ENCODE results near the gene GBE1.

GBE1 gene

DNA sequence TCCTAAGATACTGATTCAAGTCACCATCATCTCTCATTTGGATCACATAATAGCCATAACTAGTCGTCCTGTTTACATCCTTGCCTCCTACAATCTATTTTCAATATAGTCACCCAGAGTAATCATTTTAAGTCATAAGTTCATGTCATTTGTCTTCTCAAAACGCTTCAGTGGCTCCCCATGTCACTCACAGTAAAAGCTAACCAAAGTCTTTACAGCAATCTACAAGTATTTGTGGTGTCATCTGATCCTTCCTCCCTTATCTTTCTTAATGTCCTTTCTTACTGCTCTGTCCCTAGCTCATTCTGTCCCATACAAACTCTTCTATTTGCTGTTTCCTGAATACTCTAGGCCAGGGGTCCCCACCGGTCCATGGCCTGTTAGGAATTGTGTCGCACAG lies 28.8 kb downstream of the GBE1 start:
- Histone ChIP-seq H3K9me3 (ENCODE audit: insufficient read depth, low read depth, low read length) (no peaks in the 10 kb centered on the region), H3K36me3 (ENCODE audit: insufficient read depth, low read length) (no peaks in the 10 kb centered on the region; the same call in 1 of the 2 replicates), H3K27me3 (ENCODE audit: insufficient read depth, low read length, poor library complexity, severe bottlenecking) (no peaks in the 10 kb centered on the region), H3K9ac (ENCODE audit: low read depth, low read length, poor library complexity, severe bottlenecking) (no peak overlapping the region), H3F3A (ENCODE audit: low read depth) (no peaks in the 10 kb centered on the region), H3K9me2 (replicated peaks; ENCODE audit: low read depth, low read length) (no peaks in the 10 kb centered on the region), H3K4me3 (ENCODE audit: low read length, poor library complexity, severe bottlenecking) (no peak overlapping the region), H3K79me2 (ENCODE audit: insufficient read depth, low read length) (peaks cover 92% of the 10 kb centered on the region), H2AFZ (ENCODE audit: low read length) (no peak overlapping the region), H3K4me1 (ENCODE audit: insufficient read depth, low read length, poor library complexity, severe bottlenecking) (peaks cover 25% of the 10 kb centered on the region), H4K20me1 (ENCODE audit: insufficient read depth, low read length, poor library complexity, severe bottlenecking) (peaks cover 27% of the 10 kb centered on the region), H3K4me2 (ENCODE audit: low read depth, low read length, poor library complexity, severe bottlenecking) (no peak overlapping the region)
- TF ChIP-seq, protein P1, sequence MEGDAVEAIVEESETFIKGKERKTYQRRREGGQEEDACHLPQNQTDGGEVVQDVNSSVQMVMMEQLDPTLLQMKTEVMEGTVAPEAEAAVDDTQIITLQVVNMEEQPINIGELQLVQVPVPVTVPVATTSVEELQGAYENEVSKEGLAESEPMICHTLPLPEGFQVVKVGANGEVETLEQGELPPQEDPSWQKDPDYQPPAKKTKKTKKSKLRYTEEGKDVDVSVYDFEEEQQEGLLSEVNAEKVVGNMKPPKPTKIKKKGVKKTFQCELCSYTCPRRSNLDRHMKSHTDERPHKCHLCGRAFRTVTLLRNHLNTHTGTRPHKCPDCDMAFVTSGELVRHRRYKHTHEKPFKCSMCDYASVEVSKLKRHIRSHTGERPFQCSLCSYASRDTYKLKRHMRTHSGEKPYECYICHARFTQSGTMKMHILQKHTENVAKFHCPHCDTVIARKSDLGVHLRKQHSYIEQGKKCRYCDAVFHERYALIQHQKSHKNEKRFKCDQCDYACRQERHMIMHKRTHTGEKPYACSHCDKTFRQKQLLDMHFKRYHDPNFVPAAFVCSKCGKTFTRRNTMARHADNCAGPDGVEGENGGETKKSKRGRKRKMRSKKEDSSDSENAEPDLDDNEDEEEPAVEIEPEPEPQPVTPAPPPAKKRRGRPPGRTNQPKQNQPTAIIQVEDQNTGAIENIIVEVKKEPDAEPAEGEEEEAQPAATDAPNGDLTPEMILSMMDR (conservative IDR thresholded peaks at IDR 0.05; ENCODE audit: low read length): no peak
- no peak for TF ChIP-seq EZH2phosphoT487 (IDR thresholded peaks at IDR 0.05; ENCODE audit: borderline replicate concordance)

DNA sequence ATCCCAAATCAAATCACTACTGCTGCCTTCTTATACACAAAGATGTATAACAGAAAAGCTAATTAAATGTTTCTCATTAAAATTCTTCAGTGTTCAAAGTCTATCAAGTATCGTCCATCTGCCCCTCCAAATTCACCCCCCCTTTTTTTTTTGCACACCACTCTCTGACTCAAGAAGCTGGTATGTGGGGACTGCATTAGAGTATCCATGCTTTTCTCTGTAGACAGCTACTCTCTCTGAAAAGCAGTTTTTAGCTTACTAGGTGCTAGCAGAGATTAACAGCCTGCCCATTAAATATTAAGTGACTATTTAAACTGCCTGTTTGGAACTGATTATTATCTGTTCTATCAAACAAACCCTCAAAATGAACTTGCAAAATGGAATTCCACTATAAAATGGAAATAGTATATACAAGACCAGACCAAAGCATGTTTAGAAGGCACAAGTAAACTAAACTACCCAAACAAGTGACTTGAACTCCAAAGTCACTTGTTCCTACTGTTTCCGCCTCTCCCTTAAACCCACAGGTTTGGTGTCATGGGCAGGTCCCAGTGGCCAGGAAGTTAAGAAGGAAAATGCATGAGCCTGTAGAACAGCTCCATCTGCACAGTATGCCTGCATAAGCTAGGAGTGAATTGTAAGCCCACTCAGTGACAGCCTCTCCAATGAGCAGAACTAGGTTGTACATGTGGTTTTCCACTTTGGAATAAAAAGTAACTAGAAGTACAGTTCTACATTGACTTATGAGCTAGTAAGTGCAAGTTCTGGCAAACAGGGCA lies 32.5 kb downstream of the GBE1 start:
- no peaks in the 10 kb centered on the region for H3K9me3 ChIP-seq (ENCODE audit: insufficient read depth, low read depth, low read length)
- peaks cover 91% of the 10 kb centered on the region for H3K79me2 ChIP-seq (ENCODE audit: insufficient read depth, low read length)
- peaks cover 31% of the 10 kb centered on the region for H3K4me1 ChIP-seq (ENCODE audit: insufficient read depth, low read length, poor library complexity, severe bottlenecking)
- TF ChIP-seq, protein P1 (conservative IDR thresholded peaks at IDR 0.05; ENCODE audit: low read length): no peak
- no peak for TF ChIP-seq EZH2phosphoT487 (IDR thresholded peaks at IDR 0.05; ENCODE audit: borderline replicate concordance)
- H3K9me2 ChIP-seq (replicated peaks; ENCODE audit: low read depth, low read length): no peaks in the 10 kb centered on the region
- H3K27me3 ChIP-seq (ENCODE audit: insufficient read depth, low read length, poor library complexity, severe bottlenecking): no peaks in the 10 kb centered on the region
- peaks cover 18% of the 10 kb centered on the region for H4K20me1 ChIP-seq (ENCODE audit: insufficient read depth, low read length, poor library complexity, severe bottlenecking)
- H2AFZ ChIP-seq (ENCODE audit: low read length): no peak overlapping the region
- no peaks in the 10 kb centered on the region; the same call in 1 of the 2 replicates for H3K36me3 ChIP-seq (ENCODE audit: insufficient read depth, low read length)
- no peak overlapping the region for H3K9ac ChIP-seq (ENCODE audit: low read depth, low read length, poor library complexity, severe bottlenecking)
- H3K4me2 ChIP-seq (ENCODE audit: low read depth, low read length, poor library complexity, severe bottlenecking): no peak overlapping the region
- H3K4me3 ChIP-seq (ENCODE audit: low read length, poor library complexity, severe bottlenecking): no peak overlapping the region
- H3F3A ChIP-seq (ENCODE audit: low read depth): peaks cover 8% of the 10 kb centered on the region; the same call in 1 of the 2 replicates

DNA sequence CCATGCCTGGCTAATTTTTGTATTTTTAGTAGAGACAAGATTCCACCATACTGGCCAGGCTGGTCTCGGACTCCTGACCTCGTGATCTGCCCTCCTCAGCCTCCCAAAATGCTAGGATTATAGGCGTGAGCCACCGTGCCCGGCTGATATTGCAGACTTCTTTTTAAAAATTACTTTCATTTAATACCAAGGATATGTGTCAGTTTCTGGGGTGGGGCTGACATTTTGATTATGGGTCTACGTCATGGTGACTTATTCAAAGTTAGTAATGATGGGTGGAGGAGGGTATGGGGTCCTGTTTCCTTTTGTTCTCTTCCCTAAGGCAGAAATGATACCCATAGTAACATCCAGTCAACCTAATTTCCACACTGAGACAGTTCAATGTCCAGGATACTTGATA lies 34.7 kb downstream of the GBE1 start:
- Histone ChIP-seq H3F3A (ENCODE audit: low read depth) (peaks cover 8% of the 10 kb centered on the region; the same call in 1 of the 2 replicates), H3K27me3 (ENCODE audit: insufficient read depth, low read length, poor library complexity, severe bottlenecking) (no peaks in the 10 kb centered on the region), H3K4me3 (ENCODE audit: low read length, poor library complexity, severe bottlenecking) (no peak overlapping the region), H3K9me2 (replicated peaks; ENCODE audit: low read depth, low read length) (no peaks in the 10 kb centered on the region), H3K36me3 (ENCODE audit: insufficient read depth, low read length) (no peaks in the 10 kb centered on the region; the same call in 1 of the 2 replicates), H3K79me2 (ENCODE audit: insufficient read depth, low read length) (peaks cover 91% of the 10 kb centered on the region), H3K9ac (ENCODE audit: low read depth, low read length, poor library complexity, severe bottlenecking) (no peak overlapping the region), H3K4me2 (ENCODE audit: low read depth, low read length, poor library complexity, severe bottlenecking) (peak overlapping the region; percentile 29), H2AFZ (ENCODE audit: low read length) (no peak overlapping the region), H4K20me1 (ENCODE audit: insufficient read depth, low read length, poor library complexity, severe bottlenecking) (peaks cover 30% of the 10 kb centered on the region), H3K9me3 (ENCODE audit: insufficient read depth, low read depth, low read length) (no peaks in the 10 kb centered on the region), H3K4me1 (ENCODE audit: insufficient read depth, low read length, poor library complexity, severe bottlenecking) (peaks cover 35% of the 10 kb centered on the region)
- TF ChIP-seq EZH2phosphoT487 (IDR thresholded peaks at IDR 0.05; ENCODE audit: borderline replicate concordance): no peak
- TF ChIP-seq, protein P1 (conservative IDR thresholded peaks at IDR 0.05; ENCODE audit: low read length): no peak

All from Loucy (cell line).